Body of pancreas (tissue), 4 donors: ENCODE data around the gene GPX1. TPM values are rescaled to one million over a fixed set of nuclear protein-coding genes. Genes with fewer than 3 reads are reported as not detected.

Experiments
- ATAC-seq: fragments of 150-250 bp; one replicate; pipeline ENCODE4 v1.9.1; 2016
- DNase-seq, 4 donors: peaks; one replicate each; pipeline ENCODE4 v3.0.0-alpha.2; 2019
- H3K27ac ChIP-seq, 4 donors: fragments of 200-600 bp; sonication (generic); 1 replicate in 3 of 4; 2 replicates in 1 of 4; pipeline versions ENCODE4 v1.5.1 to v1.6.1; 2016 to 2019; ENCODE audit warnings: mild to moderate bottlenecking in 1 of 4, mixed read lengths in 1 of 4, moderate library complexity in 1 of 4
- H3K27me3 ChIP-seq, 2 donors: fragments of 200-600 bp; sonication (generic); one replicate each; pipeline ENCODE4 v1.6.0; 2016; ENCODE audit warnings: mild to moderate bottlenecking in 1 of 2
- H3K36me3 ChIP-seq, 2 donors: fragments of 200-600 bp; sonication (generic); replicated peaks in 1 of 2; 2 replicates each; pipeline ENCODE4 v1.5.1; 2016; ENCODE audit warnings: low read depth in 2 of 2; ENCODE audit not compliant: insufficient read depth in 1 of 2
- H3K4me1 ChIP-seq: fragments of 200-600 bp; sonication (generic); one replicate; pipeline ENCODE4 v1.6.0; 2016
- H3K4me3 ChIP-seq, 2 donors: fragments of 200-600 bp; sonication (generic); 1 replicate in 1 of 2; 2 replicates in 1 of 2; pipeline ENCODE4 v1.5.1; 2016 to 2019
- H3K9me3 ChIP-seq, 3 donors: fragments of 200-600 bp; sonication (generic); 1 replicate in 2 of 3; 2 replicates in 1 of 3; pipeline ENCODE4 v1.5.1; 2016
- CTCF ChIP-seq, 7 experiments: fragments of 450-650 bp in 4 of 7; fragments of 200-600 bp in 3 of 7; sonication (generic) in 3 of 7; IDR thresholded peaks; one replicate each; pipeline ENCODE4 v1.5.1; 2016 to 2019; ENCODE audit warnings: antibody characterized with exemption in 7 of 7
- POLR2A ChIP-seq, 3 donors: fragments of 450-650 bp; IDR thresholded peaks; one replicate each; pipeline ENCODE4 v1.6.1; 2016; ENCODE audit warnings: antibody characterized with exemption in 3 of 3, mild to moderate bottlenecking in 2 of 3
- WGBS, 2 donors: methylation state at CpG; one replicate each; pipeline ENCODE4 v1.1.5; 2017; 5-methylcytosine and 5-hydroxymethylcytosine counted together
- intact Hi-C: fragments of 100-400 bp; cut with DNase I; formaldehyde crosslinking; loops from one replicate; pipeline ENCODE4 v1.15.1; 2023
- total RNA-seq, 2 donors: library from RNA; depleted of rRNA; stranded (reverse); fragments of >200 nt; gene quantifications; one replicate each; pipeline ENCODE4 v1.1.0, GENCODE V29; 2016

GPX1 gene
- total RNA-seq, 2 donors from 2014 or later: 150 to 246 TPM

- H3K27ac ChIP-seq: no peak overlapping the region
- intact Hi-C loops: no loop called here
- DNase-seq (no peak), ATAC-seq (no peak)
- no peak for TF ChIP-seq POLR2A (IDR thresholded peaks at IDR 0.05)
- no peak for TF ChIP-seq CTCF (IDR thresholded peaks at IDR 0.05)
- no peaks in the 10 kb centered on the region for H3K27me3 ChIP-seq
- no peak overlapping the region for H3K4me3 ChIP-seq
- H3K36me3 ChIP-seq: no peaks in the 10 kb centered on the region
- 85 to 88% methylated on average over 2 of the region's 2 CpGs for WGBS, 2 donors
- H3K4me1 ChIP-seq: peaks cover 9% of the 10 kb centered on the region
- H3K9me3 ChIP-seq: no peaks in the 10 kb centered on the region
These were observed 29.6 kb upstream of the GPX1 start for GRCh38 chr3:49387721-49388120.

GRCh38 chr3:49386056-49386756, 28.1 kb upstream of the GPX1 start:
- 72 to 81% methylated on average over 11 of the region's 11 CpGs for WGBS, 2 donors
- no peak for ATAC-seq
- no peak for DNase-seq
- no peaks in the 10 kb centered on the region for H3K9me3 ChIP-seq
- peak overlapping the region in 1 of 4 donors; percentile 13 for H3K27ac ChIP-seq
- H3K36me3 ChIP-seq: no peaks in the 10 kb centered on the region
- TF ChIP-seq POLR2A (IDR thresholded peaks at IDR 0.05): no peak
- TF ChIP-seq CTCF (IDR thresholded peaks at IDR 0.05): no peak
- intact Hi-C loops: no loop called here
- peaks cover 9% of the 10 kb centered on the region for H3K4me1 ChIP-seq
- no peaks in the 10 kb centered on the region for H3K27me3 ChIP-seq
- no peak overlapping the region for H3K4me3 ChIP-seq

- intact Hi-C loops: no loop called here
- no peak for ATAC-seq
- no peak overlapping the region for H3K4me3 ChIP-seq
- TF ChIP-seq CTCF (IDR thresholded peaks at IDR 0.05) (no peak), POLR2A (IDR thresholded peaks at IDR 0.05) (no peak)
- H3K9me3 ChIP-seq: no peaks in the 10 kb centered on the region
- no peak for DNase-seq
- 92 to 95% methylated on average over 1 of the region's 1 CpG for WGBS, 2 donors
- no peaks in the 10 kb centered on the region for H3K27me3 ChIP-seq
- H3K36me3 ChIP-seq: no peaks in the 10 kb centered on the region
- no peak overlapping the region for H3K27ac ChIP-seq
- peaks cover 9% of the 10 kb centered on the region for H3K4me1 ChIP-seq
These were observed 27.5 kb upstream of the GPX1 start for GRCh38 chr3:49385617-49386016.

GRCh38 chr3:49383387-49383786, 25.2 kb upstream of the GPX1 start:
- no peaks in the 10 kb centered on the region for H3K27me3 ChIP-seq
- no peak overlapping the region for H3K4me3 ChIP-seq
- H3K36me3 ChIP-seq: no peaks in the 10 kb centered on the region
- H3K27ac ChIP-seq: no peak overlapping the region
- ATAC-seq (no peak), DNase-seq (no peak)
- TF ChIP-seq CTCF (IDR thresholded peaks at IDR 0.05): no peak
- no peak for TF ChIP-seq POLR2A (IDR thresholded peaks at IDR 0.05)
- peaks cover 9% of the 10 kb centered on the region for H3K4me1 ChIP-seq
- no peaks in the 10 kb centered on the region for H3K9me3 ChIP-seq
- intact Hi-C loops: no loop called here
- 79 to 80% methylated on average over 5 of the region's 5 CpGs for WGBS, 2 donors
